GM19438 (cell line): ENCODE data around the gene RALBP1.

Experiments used
- ATAC-seq: cut with Tn5 transposase; IDR thresholded peaks from one replicate; pipeline ENCODE4 v1.9.1; 2021; ENCODE audit warnings: low read depth; ENCODE audit not compliant: unreplicated experiment

Gene RALBP1

GRCh38 chr18:9542924-9543323 lies 67.6 kb downstream of the RALBP1 start:
- ATAC-seq: no peak

- no peak for ATAC-seq
Measured at GRCh38 chr18:9545029-9545428, 69.7 kb downstream of the RALBP1 start.

- ATAC-seq: no peak
Measured at GRCh38 chr18:9546468-9546867, 71.2 kb downstream of the RALBP1 start.

GRCh38 chr18:9547782-9548181 lies 72.5 kb downstream of the RALBP1 start:
- no peak for ATAC-seq

- ATAC-seq: no peak
Measured at GRCh38 chr18:9549405-9549804, 74.1 kb downstream of the RALBP1 start.

GRCh38 chr18:9550429-9550828 lies 75.1 kb downstream of the RALBP1 start:
- ATAC-seq: no peak

GRCh38 chr18:9552191-9552590 lies 76.9 kb downstream of the RALBP1 start:
- no peak for ATAC-seq

GRCh38 chr18:9552616-9553015 lies 77.3 kb downstream of the RALBP1 start:
- ATAC-seq: no peak

- ATAC-seq: no peak
Measured at GRCh38 chr18:9557250-9557943, 82.1 kb downstream of the RALBP1 start.

GRCh38 chr18:9558387-9559064 lies 83.2 kb downstream of the RALBP1 start:
- no peak for ATAC-seq

- no peak for ATAC-seq
Measured at GRCh38 chr18:9559253-9559652, 83.9 kb downstream of the RALBP1 start.

- ATAC-seq: no peak
Measured at GRCh38 chr18:9561759-9562158, 86.4 kb downstream of the RALBP1 start.

- ATAC-seq: no peak
Measured at GRCh38 chr18:9562584-9562983, 87.3 kb downstream of the RALBP1 start.

GRCh38 chr18:9563331-9563730 lies 88.0 kb downstream of the RALBP1 start:
- ATAC-seq: no peak

GRCh38 chr18:9565407-9565806 lies 90.1 kb downstream of the RALBP1 start:
- ATAC-seq: no peak

- ATAC-seq: no peak
Measured at GRCh38 chr18:9568186-9568585, 92.9 kb downstream of the RALBP1 start.

- no peak for ATAC-seq
Measured at GRCh38 chr18:9569178-9569577, 93.9 kb downstream of the RALBP1 start.

- no peak for ATAC-seq
Measured at GRCh38 chr18:9570255-9570654, 94.9 kb downstream of the RALBP1 start.

GRCh38 chr18:9571546-9571945 lies 96.2 kb downstream of the RALBP1 start:
- no peak for ATAC-seq

GRCh38 chr18:9574473-9575115 lies 99.3 kb downstream of the RALBP1 start:
- no peak for ATAC-seq

- ATAC-seq: peak; percentile 74
Measured at GRCh38 chr18:9575558-9575957, 100.2 kb downstream of the RALBP1 start.

- no peak for ATAC-seq
Measured at GRCh38 chr18:9577361-9577760, 102.0 kb downstream of the RALBP1 start.
